K562 (cell line): Measurements from ENCODE around the gene RPL18A. TPM values are rescaled to one million over a fixed set of nuclear protein-coding genes. Genes with fewer than 3 reads are reported as not detected.

Experiments used
- CTBP1 ChIP-seq: fragments of 450-650 bp; IDR thresholded peaks from 2 replicates; pipeline ENCODE4 v1.6.1; 2016; ENCODE audit warnings: borderline replicate concordance
- NR2C1 ChIP-seq, 2 experiments: fragments of 450-650 bp; IDR thresholded peaks; 2 replicates each; pipeline ENCODE4 v1.6.1; 2017; ENCODE audit warnings: mild to moderate bottlenecking in 2 of 2, antibody characterized with exemption in 1 of 2, inconsistent platforms in 1 of 2, missing compliant biosample characterization in 1 of 2, missing genetic modification characterization in 1 of 2
- PRMT5 ChIP-seq: sonication (generic); formaldehyde crosslinking; IDR thresholded peaks from 2 replicates; pipeline ENCODE4 v1.5.0; 2020; ENCODE audit warnings: missing genetic modification reagents
- STAG1 ChIP-seq: sonication (generic); formaldehyde crosslinking; IDR thresholded peaks from 2 replicates; pipeline ENCODE4 v1.5.0; 2020; ENCODE audit warnings: missing genetic modification reagents, borderline replicate concordance
- YY1 ChIP-seq, 3 experiments: IDR thresholded peaks; 2 replicates each; pipeline ENCODE4 v1.6.1; 2011; ENCODE audit warnings: low read length in 2 of 3, mild to moderate bottlenecking in 2 of 3, moderate library complexity in 2 of 3, borderline replicate concordance in 1 of 3, control low read depth in 1 of 3, low read depth in 1 of 3; ENCODE audit not compliant: insufficient read depth in 3 of 3, insufficient replicate concordance in 2 of 3, control insufficient read depth in 1 of 3, insufficient read length in 1 of 3; ENCODE audit errors: extremely low read depth in 1 of 3
- ZEB2 ChIP-seq: fragments of 450-650 bp; IDR thresholded peaks from 2 replicates; pipeline ENCODE4 v1.6.1; 2016
- ZNF12 ChIP-seq: sonication (generic); formaldehyde crosslinking; IDR thresholded peaks from 2 replicates; pipeline ENCODE4 v1.4.0; 2020; ENCODE audit warnings: mild to moderate bottlenecking, missing genetic modification reagents
- ZNF507 ChIP-seq: conservative IDR thresholded peaks from 2 replicates; pipeline ENCODE4 v1.6.1; 2017; ENCODE audit warnings: missing genetic modification characterization, missing compliant biosample characterization
- ZNF583 ChIP-seq: fragments of 250-450 bp; sonication (Bioruptor Pico); IDR thresholded peaks from 2 replicates; pipeline ENCODE4 v1.4.0; 2020
- ZNF589 ChIP-seq: fragments of 200-800 bp; sonication (Bioruptor generic); IDR thresholded peaks from 2 replicates; pipeline ENCODE4 v1.6.1; 2016; ENCODE audit warnings: low read depth, missing genetic modification characterization, missing compliant biosample characterization
- polyA plus RNA-seq, 8 experiments: library from polyadenylated mRNA; depleted of rRNA in 4 of 8; stranded (reverse) in 5 of 8; unstranded in 3 of 8; fragments of >200 nt; fragmentation: Nextera tagmentation in 2 of 8; fragmentation: Illumina TruSeq in 1 of 8; extraction: Ambion mirVana in 2 of 8; extraction: Trizol in 1 of 8; gene quantifications; 2 replicates each; pipeline versions ENCODE4 v1.2.1 to v1.2.3, GENCODE V29; 2011 to 2014; ENCODE audit warnings: inconsistent platforms in 1 of 8, missing spikeins in 1 of 8
- total RNA-seq, 7 experiments: library from RNA; depleted of rRNA in 6 of 7; stranded (reverse); fragments of >200 nt in 6 of 7; fragmentation: Illumina TruSeq in 2 of 7; extraction: Trizol in 2 of 7; gene quantifications; 2 replicates each; pipeline versions ENCODE4 v1.2.1 to v1.2.3, GENCODE V29; 2011 to 2021; ENCODE audit warnings: low replicate concordance in 1 of 7
- TF ChIP-seq, protein P1 (sequence below): fragments of 250-450 bp; sonication (Bioruptor Pico); IDR thresholded peaks from 2 replicates; pipeline ENCODE4 v1.5.0; 2021
- TF ChIP-seq, protein P2 (sequence below): fragments of 250-450 bp; sonication (Bioruptor Pico); IDR thresholded peaks from 2 replicates; pipeline ENCODE4 v1.4.0; 2020; ENCODE audit warnings: mild to moderate bottlenecking, moderate library complexity

RPL18A gene
- total and polyA plus RNA-seq, 9 of the 15 experiments (the other 6 are each of a cell fraction or from before 2014, with no cell fraction given): 626 to 2,882 (median 1,895) TPM

DNA sequence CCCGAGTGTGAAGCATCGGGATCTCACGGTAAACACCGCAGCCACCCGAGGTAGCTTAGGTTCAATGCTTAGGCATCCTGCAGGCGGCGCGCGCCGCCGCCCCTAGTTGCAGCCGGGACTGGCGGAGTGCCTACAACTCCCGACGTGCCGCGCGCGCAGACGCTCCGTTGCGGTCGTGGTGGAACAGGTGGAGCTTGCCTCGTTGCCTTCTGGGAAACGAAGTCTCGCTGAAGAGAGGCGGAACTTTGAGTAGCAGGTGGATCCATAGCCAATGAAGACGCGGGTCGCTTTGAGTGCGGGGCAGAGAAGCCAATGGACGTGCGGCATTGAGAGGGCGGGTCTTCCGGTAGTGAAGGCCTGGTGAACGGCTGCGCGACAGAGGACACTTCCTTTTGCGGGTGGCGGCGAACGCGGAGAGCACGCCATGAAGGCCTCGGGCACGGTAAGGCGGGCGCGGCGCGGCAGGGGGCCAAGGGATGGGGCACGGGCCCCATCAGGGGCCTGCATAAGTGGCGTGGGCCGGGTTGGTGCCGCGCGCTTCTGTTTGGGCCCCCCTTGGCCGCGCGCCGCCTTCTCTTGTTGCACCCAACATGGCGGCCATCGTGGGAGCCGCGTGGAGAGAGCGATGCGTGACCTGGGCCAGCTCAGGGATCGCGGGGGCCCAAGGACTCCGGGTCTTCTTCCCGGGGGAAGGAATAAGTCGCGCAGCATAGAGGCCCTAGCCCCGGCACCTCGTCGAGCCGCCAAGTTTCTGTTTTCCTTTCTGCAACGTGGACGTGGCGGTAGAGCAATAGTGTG is at the start of gene RPL18A (continued):
- TF ChIP-seq PRMT5 (0 out of 2 replicates have a peak, but pooled peaks have one; percentile 73), ZNF12 (CRISPR knock-in tag) (no peak), ZNF589 (no peak), ZNF583 (CRISPR knock-in tag) (peak; percentile 54; the same call in 1 of the 2 replicates), STAG1 (CRISPR knock-in tag) (no peak), ZEB2 (no peak), NR2C1 (IDR thresholded peaks at IDR 0.05) (0 out of 2 replicates have a peak, but pooled peaks have one; percentile 20), NR2C1 (tag; IDR thresholded peaks at IDR 0.05) (peak; percentile 39; the same call in 1 of the 2 replicates), ZNF507 (tag) (no peak), YY1 (IDR thresholded peaks at IDR 0.05; ENCODE audit: borderline replicate concordance in 1 of 3, control insufficient read depth in 1 of 3, extremely low read depth in 1 of 3, insufficient read depth in 3 of 3, insufficient read length in 1 of 3, insufficient replicate concordance in 2 of 3, low read depth in 1 of 3, low read length in 2 of 3) (peak; percentile 81 to 97 (median 92)), CTBP1 (peak; percentile 88)
- TF ChIP-seq, protein P1, sequence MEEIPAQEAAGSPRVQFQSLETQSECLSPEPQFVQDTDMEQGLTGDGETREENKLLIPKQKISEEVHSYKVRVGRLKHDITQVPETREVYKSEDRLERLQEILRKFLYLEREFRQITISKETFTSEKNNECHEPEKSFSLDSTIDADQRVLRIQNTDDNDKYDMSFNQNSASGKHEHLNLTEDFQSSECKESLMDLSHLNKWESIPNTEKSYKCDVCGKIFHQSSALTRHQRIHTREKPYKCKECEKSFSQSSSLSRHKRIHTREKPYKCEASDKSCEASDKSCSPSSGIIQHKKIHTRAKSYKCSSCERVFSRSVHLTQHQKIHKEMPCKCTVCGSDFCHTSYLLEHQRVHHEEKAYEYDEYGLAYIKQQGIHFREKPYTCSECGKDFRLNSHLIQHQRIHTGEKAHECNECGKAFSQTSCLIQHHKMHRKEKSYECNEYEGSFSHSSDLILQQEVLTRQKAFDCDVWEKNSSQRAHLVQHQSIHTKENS: no peak
- TF ChIP-seq, protein P2, sequence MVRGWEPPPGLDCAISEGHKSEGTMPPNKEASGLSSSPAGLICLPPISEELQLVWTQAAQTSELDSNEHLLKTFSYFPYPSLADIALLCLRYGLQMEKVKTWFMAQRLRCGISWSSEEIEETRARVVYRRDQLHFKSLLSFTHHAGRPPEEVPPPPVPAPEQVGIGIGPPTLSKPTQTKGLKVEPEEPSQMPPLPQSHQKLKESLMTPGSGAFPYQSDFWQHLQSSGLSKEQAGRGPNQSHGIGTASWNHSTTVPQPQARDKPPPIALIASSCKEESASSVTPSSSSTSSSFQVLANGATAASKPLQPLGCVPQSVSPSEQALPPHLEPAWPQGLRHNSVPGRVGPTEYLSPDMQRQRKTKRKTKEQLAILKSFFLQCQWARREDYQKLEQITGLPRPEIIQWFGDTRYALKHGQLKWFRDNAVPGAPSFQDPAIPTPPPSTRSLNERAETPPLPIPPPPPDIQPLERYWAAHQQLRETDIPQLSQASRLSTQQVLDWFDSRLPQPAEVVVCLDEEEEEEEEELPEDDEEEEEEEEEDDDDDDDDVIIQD (CRISPR knock-in tag): 0 out of 2 replicates have a peak, but pooled peaks have one; percentile 58
